CD4-positive, alpha-beta T cell treated with Interleukin-17A for 4 hours (primary cell): ENCODE measurements around the gene DLL1.

Experiments
- DNase-seq: peaks from one replicate; pipeline ENCODE4 v3.0.0-alpha.2; 2020; ENCODE audit warnings: mixed read lengths

The DLL1 gene

DNA sequence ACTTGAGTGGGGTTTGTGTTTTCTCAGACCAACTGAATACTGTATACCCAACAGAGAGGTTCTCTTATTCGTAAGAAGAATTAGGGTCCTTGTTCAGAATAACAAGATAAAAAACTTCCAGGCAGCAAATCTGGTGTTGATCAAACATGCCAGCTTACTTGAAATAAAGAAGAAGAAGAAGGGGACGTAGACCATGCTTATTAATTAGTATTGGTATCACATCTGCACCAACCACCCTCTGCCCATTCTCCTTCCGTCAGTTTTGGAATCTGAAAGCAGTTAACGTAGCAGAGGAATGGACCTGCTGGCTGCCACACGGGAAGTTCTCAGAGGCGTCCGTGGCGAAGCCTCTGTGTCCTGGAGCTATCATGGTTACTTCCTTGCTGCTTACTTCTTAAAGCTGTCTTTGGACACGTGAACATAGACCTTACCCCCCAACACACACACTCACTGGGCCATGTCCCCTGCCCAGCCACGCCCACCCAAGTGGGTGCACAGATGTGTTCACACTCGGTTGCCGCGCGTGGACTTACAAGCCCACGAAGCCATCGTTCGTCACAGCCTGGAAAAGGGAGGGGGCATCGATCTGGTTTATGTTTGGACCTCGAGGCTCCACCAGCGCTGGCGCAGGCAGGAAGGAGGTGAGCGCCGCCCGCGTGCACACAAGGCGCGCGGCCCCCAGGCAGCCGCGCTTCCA, 4.1 kb upstream of the DLL1 start:
- peak; percentile 18 for DNase-seq

DNA sequence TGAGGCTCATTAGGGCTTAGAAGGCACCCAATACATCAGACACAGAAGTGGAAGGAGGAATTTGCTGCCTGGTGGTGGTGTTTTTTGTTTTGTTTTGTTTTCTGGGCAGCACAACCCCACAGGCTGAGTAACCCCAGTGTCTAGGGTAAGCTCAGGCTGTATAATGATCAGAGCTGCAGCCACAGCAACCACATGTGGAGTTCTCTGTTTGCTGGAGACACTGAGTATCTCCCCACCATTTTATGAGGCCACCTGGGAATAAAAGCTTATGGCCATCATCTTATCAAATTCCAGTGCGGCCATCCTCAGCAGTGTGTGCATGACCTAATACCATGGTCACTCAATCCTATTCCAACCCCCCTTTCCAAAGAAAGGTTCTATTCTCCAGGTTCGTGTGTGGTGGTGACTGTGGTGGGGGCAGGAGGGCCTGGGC, 3.4 kb upstream of the DLL1 start:
- no peak for DNase-seq

DNA sequence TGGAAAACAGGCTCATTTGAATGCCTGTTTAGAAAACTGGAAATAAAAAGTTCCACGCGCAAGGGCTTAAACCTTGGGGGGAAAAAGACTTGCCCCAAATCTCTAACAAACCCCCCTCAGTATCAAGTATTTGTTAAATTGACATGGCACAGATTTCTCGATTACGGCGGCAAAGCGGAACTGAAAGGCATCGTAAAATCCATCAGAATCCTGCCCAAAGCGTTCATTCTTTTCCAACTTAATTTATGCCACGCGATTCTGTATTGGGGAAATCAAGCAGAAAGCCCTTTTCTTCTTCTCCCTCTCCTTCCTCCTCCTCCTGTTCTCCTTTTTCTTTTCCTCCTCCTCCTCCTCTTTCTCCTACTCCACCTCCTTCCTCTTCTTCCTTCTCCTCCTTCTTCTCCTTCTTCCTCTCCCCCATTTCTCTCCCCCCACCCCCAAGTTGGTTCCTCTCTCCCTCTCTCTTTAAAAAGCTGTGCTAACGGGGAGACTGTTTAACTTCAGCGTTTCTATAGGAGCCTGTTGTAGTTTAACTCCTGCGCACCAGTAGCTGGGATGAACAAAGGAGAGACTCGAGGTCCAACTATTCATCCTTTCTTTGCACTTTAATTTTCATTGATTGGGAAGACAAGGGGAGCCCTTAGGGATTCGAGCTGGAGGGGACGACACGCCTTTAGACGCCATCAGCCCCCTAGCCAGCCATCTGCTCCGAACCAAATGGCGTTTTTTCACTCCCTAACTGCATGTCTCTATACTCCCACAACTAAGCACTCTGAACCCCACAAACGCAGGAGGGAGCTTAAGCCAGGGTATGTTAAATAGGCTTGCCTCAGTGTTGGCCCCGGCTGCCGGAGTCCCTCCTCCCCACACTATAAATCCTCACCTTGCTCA, 2.7 kb upstream of the DLL1 start:
- DNase-seq, result no peak

DNA sequence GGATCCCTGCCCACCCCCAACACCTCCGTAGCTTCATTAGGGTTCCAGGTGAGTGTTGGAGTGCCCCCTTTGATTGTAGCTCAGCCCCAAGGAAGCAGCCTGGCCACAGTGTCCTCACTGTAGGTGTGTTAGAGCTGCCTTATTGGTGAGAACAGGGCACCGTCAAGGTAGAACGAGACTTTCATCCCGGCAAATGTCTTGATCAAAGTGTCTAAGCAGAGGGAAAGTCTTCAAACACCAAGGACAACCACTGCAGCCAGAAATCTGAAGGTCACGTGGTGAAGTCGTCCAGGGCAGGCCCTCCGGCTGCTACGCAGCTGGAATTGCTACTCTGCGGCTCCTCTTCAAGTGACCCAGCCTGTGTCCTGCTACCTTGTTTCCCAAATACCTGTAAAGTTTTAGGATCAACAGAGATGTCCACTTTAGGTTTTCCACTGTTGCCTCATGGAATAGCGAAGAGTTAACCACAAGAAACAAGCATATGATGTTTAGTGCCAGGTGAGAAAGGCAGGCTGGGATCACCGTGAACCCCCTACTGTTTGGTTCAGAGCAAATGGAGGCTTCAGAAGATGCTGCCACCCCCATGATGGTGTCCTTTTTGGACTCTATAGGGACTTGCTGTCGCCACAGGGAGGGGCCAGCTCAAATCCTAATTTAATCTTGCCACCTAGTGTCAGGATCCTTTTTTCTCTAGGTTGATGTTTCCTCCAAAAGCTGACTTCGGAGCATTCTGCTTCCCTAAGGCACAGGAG, 1.7 kb upstream of the DLL1 start:
- DNase-seq, result peak; percentile 34

DNA sequence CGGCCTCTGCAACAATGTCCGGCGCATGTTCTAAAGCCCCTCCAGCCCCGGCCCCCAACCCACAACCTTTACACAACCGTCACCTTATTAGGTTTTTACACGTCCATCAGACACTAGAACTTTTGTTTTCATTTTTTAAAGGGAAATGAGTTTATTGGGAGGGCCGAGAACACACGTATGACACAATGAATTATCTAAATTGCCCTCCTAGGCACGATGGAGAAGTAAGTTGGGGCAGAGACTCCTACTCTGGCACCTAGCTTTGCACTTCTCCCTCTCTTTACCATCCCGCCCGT, 1.2 kb upstream of the DLL1 start:
- no peak for DNase-seq

DNA sequence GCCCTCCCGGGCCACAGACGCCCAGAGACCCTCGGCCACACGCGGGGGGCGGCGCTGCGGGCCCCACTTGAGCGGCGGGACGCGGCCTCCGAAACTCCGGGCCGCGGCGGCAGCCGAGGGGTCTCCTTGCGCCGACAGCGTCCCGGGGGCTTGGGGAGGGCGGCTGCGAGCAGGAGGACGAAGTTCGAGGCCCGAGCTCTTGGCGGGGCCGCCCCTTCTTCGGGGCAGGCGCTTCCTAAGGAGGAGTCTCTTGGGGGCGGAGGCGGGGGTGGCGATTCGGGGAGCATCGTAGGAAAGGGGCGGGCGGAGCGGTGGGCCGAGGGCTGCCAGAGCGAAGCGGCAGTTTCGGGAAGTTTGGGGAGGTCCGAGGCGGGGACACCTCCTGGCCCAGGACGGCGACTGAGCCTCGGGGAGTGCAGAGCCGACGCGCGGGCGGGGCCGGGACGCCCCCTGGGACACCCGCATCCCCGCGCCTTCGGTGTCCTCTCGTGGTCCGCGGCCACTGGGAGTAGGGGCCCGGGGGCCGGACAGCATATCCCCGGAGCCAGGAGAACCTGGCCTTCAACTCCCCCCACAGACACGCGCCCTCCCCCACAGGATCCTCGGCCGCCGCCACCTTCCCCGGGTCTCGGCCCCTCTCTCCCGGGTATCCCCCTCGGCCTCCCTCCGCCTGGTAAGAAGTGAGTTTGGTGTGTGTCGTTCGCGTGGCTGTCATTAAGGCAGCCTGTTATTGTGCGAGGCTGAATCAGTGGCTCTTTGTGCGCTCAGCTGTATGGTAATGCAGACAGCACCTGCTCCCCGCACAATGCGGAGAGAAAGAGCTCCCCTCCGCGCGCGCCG, 613 bp upstream of the DLL1 start:
- peak; percentile 64 for DNase-seq

DNA sequence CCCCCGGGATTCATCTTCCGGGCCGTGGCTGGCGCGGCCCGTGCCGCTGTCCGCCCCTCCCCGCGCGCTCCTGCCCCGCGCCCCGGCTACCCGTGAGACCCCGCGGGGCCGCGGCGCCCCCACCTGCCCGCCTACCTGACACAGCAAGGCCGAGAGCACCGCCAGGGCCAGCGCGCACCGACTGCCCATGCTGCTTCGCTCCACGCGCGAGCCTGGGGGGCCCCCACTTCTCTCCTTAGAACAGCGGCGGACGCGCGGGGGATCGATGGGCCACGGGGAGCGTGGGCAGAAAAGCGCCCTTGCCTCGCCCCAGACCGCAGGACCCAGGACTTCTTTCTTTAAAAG, 955 bp downstream of the DLL1 start:
- DNase-seq, result peak; percentile 37

DNA sequence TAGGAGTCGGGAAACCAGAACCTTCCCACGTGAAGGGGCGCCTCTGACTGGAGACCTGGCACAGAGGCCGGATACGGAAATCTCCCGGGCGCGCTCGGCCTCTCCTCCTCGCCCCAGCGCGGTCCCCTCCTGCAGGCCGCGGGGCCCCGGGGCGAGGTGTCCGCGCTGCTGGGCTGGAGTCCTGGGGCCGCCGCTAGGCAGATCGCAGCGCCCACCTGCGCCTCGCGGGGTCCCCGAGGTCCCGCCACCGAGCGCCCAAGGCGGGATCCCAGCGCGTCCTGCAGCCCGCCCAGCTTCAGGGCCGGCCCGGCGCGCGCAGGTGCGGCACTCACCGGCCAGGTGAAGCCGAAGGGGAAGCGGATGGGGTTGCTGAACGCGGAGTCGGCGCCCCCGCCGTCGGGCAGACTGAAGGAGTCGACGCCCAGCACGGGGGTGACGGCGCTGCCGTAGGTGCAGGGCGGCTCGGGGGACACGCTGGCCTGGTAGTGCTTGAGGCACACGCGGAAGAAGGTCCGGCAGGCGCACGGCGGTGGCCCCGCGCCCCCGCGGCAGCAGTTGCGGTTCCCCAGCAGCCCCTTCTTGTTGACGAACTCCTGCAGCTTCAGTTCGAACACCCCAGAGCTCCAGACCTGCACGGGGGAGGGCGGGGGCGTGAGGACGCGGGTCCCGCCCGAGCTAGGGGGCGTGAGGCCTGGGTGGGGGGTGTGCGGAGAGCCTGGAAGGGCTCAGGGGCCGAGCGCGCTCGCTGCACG, 1.5 kb downstream of the DLL1 start:
- DNase-seq, result peak; percentile 49

DNA sequence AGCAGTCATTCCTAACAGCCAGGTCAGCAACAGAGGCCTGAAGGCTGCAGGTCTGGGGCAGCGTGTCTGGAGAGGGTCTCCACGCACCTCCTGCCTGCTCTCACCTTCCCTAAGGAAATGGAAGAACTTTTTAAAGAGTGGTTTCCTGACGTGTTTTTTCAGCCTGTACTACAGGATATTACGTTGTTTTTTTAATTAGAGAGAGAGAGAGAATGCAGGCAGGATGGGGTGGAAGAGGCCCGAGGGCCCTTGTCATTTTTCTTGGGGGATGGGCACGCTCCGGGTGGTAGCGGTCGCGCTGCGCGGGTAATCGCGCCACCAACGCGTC, 2.1 kb downstream of the DLL1 start:
- no peak for DNase-seq

DNA sequence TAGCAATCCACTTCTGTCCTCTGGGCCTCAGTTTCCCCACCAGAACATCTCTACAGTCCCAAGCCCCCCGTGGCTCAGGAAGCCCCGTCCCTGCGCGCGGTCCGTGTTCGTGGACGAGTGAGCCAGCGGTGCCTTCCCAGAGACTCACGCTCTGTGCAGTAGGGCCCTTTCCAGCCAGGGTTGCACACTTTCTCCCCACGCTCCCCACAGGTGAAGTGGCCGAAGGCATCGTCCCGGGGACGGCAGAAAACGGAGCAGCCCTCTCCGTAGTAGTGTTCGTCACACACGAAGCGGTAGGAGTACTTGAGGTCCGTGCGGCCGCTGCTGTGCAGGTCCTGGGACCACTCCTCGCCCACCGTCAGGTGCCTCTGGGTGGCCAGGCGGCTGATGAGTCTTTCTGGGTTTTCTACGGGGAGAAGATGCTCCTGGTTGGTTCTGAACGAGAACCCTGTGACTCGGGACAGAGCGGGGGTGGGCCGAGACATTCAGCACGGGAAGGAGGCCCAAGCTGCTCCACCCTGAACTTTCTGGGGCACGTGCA, 2.7 kb downstream of the DLL1 start:
- DNase-seq, result no peak

DNA sequence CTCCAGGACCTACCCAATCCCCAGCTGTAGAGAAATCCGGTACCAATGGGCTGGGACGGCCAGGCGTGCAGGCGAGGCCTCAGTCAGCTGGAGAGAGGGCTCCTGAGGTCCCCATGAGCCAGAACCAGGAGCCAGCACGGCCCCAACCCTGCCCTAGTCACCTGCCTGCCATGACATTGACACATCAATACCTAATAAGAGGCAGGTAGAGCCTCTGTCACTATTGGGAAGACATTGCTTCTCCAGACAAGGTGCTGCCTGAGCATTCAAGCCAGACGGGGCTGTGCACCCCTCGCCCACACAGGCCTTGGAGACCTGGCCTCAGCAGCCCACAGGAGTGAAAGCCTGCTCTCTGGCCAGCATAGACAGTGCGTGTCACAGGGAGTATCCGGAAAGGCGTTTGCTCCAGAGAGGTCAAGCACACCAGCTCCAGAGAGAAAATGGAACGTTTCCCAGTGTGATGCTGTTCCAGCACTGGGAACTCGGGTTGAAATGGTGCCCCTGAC, 3.5 kb downstream of the DLL1 start:
- no peak for DNase-seq

DNA sequence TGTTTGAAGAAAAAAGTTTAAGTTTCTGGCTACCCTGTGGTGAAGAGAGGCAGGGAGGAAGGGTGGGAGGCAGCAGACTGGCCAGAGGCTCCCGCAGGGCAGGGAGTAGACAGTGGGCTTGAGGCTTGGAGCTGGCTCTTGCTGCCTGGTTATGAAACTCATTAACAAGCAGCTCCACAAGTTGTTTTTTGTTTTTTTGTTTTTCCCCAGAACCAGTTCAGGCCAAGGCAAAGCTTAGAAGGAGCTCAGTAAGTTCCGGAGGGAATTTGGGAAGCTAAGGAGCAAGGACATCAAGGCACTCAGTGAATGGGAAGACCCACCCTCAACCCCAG, 4.0 kb downstream of the DLL1 start:
- no peak for DNase-seq

DNA sequence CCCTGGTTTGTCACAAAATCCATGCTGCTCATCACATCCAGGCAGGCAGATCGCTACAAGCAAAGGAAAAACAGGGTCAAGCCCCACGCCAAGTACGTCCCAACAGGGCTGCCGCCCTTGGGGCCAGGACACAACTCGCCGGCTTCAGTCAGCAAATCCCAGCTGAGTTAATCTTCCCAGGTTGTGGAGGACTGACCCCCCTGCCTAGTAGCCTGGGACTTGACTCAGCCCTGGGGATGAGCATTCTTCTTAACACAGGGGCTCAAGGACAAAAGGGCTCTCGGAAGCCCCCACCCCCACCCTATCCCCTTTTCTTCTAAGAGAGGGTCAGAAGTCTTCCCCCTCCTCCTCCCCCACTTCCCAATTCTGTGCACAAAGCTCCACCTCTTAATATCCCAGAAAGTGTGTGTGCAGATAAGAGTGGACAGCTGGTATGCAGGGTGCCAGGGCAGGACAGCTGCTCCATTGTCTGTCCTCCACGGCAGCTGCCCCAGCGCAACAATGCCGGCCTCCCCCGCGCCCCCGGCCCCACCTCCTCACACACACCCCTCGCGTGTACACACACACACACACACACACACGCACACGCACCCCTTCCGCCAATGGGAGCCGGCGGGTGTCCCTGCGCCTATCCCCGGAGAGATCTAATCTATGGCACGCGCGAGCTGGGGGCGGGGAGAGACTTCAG, 4.5 kb downstream of the DLL1 start:
- no peak for DNase-seq

DNA sequence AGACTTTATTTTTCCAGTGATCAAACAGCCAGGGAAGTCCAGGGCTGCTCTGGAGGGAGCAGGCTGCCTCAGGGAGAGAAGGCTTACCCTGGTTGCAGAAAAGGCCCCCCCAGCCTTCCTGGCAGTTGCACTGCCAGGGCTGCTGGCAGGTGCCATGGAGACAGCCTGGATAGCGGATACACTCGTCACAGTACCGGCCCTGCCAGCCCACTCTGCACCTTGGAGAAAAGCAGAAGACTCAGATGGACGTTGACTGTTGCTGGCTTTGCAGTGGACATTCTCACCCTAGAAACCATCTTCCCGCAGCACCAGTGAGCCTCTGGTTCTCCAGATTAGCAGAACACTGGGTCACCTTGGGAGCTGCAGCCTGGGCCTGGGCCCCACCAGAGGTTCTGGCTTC, 5.4 kb downstream of the DLL1 start:
- DNase-seq, result no peak

DNA sequence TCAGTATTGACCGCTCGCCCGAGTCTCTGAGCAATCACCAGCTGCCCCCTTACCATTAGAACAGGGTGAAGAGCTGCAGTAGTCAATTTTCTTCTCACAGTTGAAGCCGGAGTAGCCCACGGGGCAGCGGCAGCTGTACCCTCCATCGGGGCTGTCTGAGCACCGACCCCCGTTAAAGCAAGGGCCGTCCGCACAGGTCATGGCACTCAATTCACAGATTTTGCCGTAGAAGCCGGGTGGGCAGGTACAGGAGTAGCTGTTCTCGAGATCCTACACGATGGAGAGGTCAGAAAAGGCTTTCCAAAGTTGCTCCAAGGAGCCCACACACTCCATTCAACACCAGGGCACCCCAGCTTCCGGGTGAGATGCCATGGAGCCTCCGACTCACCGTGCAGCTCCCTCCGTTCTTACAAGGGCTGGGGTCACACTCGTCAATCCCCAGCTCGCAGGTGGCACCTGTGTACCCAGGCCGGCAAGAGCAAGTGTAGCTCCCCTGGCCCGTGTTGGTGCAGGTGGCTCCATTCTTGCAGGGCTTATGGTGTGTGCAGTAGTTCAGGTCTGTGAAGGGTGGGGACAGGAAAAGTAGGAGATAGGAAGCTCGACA, 5.9 kb downstream of the DLL1 start:
- no peak for DNase-seq

DNA sequence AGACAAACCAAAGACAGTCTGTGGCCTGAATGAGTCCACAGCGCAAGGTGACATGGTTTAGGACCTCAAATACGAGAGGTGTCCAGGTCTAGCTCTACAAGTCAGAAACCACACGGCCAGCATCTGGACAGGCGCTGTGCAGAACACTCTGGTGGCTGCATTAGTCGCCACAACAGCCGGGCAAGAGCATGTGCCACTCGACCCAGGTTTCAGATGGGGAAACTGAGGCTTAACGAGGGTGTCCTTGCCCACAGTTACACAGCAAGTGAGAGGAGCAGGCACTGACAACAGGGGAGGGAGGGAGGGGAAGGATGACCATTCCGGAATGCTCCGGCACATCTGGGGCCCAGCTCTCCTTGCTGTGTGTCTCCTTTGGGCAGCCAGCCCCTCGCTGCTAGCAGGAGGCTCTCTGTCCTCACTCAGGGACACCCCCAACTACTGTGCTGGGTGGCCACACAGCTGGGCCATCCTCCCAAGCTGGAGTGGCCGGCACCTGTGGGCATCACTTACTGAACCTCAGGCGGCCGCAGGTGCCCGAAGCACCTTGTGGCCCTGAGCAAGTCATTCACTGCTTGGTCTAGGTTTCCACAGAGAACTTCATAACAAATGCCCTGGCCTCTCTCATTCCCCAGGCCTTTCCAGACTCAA, 6.6 kb downstream of the DLL1 start:
- DNase-seq, result no peak

DNA sequence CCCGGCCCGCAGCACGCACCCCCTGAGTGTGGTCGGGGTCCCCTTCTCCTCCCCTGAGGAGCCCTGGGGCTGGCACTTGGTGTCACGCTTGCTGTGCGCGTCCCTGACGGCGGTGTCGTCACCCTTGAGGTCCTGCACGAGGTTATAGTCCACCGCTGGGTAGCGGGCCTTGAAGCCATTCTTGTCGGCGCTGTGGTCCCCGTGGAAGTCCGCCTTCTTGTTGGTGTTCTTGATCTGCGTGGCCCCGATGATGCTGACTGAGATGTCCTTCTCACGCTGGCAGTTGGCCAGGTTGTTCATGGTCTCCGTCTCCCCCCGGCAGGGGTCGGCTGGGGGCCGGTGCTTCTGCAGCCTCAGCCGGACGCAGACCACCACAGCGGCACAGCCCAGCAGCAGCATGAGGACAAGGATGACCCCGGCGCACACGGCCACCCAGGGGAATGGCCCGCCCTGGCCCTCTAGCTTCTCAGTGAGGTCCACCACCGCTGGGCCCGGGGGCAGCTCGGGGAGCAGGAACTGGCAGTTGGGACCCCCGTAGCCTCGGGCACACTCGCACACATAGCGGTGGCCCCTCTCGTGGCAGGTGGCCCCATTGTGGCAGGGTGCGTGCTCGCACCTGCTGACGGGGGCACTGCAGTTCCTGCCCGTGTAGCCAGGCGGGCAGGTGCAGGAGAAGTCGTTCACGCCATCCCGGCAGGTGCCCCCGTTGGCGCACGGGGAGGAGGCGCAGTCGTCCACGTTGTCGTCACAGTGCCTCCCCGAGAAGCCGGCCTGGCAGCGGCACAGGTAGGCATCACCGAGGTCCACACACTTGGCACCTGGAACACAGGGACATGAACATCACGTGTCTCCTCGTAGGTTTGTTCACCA, 7.4 kb downstream of the DLL1 start:
- DNase-seq, result no peak

DNA sequence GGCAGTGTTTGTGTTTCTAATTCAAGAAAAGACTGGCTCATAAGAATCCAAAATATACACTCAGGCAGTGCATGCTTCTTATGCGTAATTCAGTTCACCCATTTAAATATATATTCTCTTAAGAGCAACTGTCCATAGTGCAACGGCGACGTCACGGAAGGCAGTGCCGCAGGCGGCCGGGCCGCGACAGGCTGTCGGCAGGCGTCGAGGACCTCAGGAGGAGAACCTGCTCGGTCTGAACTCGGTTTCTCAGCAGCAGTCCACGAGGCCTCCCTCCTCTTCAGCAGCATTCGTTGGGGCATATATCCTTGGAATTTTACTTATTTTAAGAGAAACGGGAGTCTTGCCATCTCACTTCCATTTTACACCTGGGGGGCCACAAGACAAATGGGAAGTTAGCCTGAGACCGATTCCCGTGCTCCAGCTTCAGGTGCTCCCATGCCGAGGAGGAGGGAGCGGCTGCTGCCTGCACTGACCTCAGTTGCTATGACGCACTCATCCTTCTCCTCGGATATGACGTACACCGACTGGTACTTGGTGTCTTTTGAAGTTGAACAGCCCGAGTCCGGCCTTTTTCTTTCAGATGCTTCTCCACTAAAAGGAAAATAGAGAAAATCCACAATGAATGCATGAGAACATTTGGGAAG, 8.2 kb downstream of the DLL1 start:
- no peak for DNase-seq
